ENCODE results near the gene LPP. TPM values are rescaled to one million over a fixed set of nuclear protein-coding genes. Genes with fewer than 3 reads are reported as not detected.

The LPP gene
- total and polyA plus RNA-seq, 2 of the 13 experiments (the other 11 are each of a cell fraction or from before 2014, with no cell fraction given), result 19.2 to 29.9 TPM

DNA sequence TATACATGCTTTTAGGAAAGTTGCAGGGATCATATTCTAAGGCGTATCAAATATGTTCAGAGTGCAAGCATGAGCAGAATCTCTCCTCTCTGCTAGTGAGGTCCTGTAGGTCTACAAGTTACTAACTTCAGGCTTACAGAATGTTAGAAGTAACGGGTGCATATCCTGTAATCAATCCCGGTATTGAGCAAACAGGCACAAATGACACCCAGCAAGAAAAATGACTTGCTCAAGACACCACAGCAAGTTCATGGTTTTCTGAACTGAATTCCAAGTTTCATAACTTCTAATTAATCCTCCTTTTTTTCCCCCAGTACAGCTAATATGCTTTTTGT is 663.9 kb downstream of the LPP start:
- Histone ChIP-seq H2AFZ (ENCODE audit: low read length) (no peak overlapping the region), H3K9me3 (ENCODE audit: low read length) (no peaks in the 10 kb centered on the region), H3K36me3 (replicated peaks in 1 of 2; ENCODE audit: control insufficient read depth in 1 of 2, insufficient read depth in 2 of 2, low read length in 2 of 2) (no peaks in the 10 kb centered on the region), H3K4me2 (ENCODE audit: low read depth, low read length) (no peak overlapping the region), H3K27ac (ENCODE audit: extremely low read length, insufficient read depth, low read length) (no peak overlapping the region), H3K79me2 (ENCODE audit: insufficient read depth, low read length) (no peaks in the 10 kb centered on the region), H3K27me3 (ENCODE audit: control insufficient read depth in 1 of 2, insufficient read depth in 2 of 2, low read length in 2 of 2) (no peaks in the 10 kb centered on the region), H3K4me1 (ENCODE audit: insufficient read depth, low read length) (peaks cover 9% of the 10 kb centered on the region; the same call in 1 of the 2 replicates), H3K4me3 (replicated peaks in 1 of 3; ENCODE audit: insufficient read depth in 1 of 3, low read depth in 2 of 3, low read length in 3 of 3) (no peak overlapping the region), H4K20me1 (ENCODE audit: insufficient read depth, low read length) (no peaks in the 10 kb centered on the region), H3K9ac (ENCODE audit: insufficient read depth, low read depth, low read length) (no peak overlapping the region)
- in situ Hi-C loops (cut with HindIII; ENCODE audit: extremely low pct_ligation_motif_present, low pct_unique_long_range_greater_than_20kb) (no loop called here), intact Hi-C loops (cut with micrococcal nuclease; ENCODE audit: unreplicated experiment) (no loop called here)
- TF ChIP-seq, protein P1, sequence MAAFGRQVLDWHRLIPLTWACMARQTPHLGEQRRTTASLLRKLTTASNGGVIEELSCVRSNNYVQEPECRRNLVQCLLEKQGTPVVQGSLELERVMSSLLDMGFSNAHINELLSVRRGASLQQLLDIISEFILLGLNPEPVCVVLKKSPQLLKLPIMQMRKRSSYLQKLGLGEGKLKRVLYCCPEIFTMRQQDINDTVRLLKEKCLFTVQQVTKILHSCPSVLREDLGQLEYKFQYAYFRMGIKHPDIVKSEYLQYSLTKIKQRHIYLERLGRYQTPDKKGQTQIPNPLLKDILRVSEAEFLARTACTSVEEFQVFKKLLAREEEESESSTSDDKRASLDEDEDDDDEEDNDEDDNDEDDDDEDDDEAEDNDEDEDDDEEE (CRISPR knock-in tag; IDR thresholded peaks at IDR 0.05), result no peak
- TF ChIP-seq, protein P2, sequence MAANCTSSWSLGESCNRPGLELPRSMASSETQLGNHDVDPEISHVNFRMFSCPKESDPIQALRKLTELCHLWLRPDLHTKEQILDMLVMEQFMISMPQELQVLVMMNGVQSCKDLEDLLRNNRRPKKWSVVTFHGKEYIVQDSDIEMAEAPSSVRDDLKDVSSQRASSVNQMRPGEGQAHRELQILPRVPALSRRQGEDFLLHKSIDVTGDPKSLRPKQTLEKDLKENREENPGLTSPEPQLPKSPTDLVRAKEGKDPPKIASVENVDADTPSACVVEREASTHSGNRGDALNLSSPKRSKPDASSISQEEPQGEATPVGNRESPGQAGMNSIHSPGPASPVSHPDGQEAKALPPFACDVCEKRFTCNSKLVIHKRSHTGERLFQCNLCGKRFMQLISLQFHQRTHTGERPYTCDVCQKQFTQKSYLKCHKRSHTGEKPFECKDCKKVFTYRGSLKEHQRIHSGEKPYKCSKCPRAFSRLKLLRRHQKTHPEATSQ (CRISPR knock-in tag; IDR thresholded peaks at IDR 0.05; ENCODE audit: borderline replicate concordance), result no peak
- TF ChIP-seq ZNF770 (CRISPR knock-in tag; IDR thresholded peaks at IDR 0.05) (no peak), NFE2 (CRISPR knock-in tag; IDR thresholded peaks at IDR 0.05) (no peak), PPARG (CRISPR knock-in tag; conservative IDR thresholded peaks at IDR 0.05) (no peak)
- TF ChIP-seq, protein P3, sequence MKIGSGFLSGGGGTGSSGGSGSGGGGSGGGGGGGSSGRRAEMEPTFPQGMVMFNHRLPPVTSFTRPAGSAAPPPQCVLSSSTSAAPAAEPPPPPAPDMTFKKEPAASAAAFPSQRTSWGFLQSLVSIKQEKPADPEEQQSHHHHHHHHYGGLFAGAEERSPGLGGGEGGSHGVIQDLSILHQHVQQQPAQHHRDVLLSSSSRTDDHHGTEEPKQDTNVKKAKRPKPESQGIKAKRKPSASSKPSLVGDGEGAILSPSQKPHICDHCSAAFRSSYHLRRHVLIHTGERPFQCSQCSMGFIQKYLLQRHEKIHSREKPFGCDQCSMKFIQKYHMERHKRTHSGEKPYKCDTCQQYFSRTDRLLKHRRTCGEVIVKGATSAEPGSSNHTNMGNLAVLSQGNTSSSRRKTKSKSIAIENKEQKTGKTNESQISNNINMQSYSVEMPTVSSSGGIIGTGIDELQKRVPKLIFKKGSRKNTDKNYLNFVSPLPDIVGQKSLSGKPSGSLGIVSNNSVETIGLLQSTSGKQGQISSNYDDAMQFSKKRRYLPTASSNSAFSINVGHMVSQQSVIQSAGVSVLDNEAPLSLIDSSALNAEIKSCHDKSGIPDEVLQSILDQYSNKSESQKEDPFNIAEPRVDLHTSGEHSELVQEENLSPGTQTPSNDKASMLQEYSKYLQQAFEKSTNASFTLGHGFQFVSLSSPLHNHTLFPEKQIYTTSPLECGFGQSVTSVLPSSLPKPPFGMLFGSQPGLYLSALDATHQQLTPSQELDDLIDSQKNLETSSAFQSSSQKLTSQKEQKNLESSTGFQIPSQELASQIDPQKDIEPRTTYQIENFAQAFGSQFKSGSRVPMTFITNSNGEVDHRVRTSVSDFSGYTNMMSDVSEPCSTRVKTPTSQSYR (CRISPR knock-in tag; IDR thresholded peaks at IDR 0.05; ENCODE audit: borderline replicate concordance), result no peak
- ATAC-seq, result no peak
- WGBS (ENCODE audit: low lambda C conversion rate), result 95% methylated on average over 3 of the region's 3 CpGs
- ChIA-PET CTCF (ENCODE audit: low intra/inter-chr PET ratio, low total read pairs) (no interaction called here), POLR2A (no interaction called here)
- DNase-seq (ENCODE audit: low spot score), result no peak
- BruUV-seq (replicated peaks), result no TSS peak
- no peak for FAIRE-seq
